HepG2 (cell line): ENCODE measurements around the gene EGLN2. TPM values are rescaled to one million over a fixed set of nuclear protein-coding genes. Genes with fewer than 3 reads are reported as not detected.

Source experiments
- HOXA9 ChIP-seq: sonication (generic); formaldehyde crosslinking; IDR thresholded peaks from 2 replicates; pipeline ENCODE4 v1.8.1; 2022; ENCODE audit warnings: missing genetic modification reagents, mild to moderate bottlenecking, moderate library complexity, borderline replicate concordance
- POLR2AphosphoS5 ChIP-seq: IDR thresholded peaks from 2 replicates; pipeline ENCODE4 v1.6.1; 2012; ENCODE audit warnings: low read depth, low read length
- RCOR2 ChIP-seq: IDR thresholded peaks from 2 replicates; pipeline ENCODE4 v1.6.1; 2016; ENCODE audit warnings: missing biosample characterization, missing genetic modification reagents
- SMARCC2 ChIP-seq: fragments of 450-650 bp; IDR thresholded peaks from 2 replicates; pipeline ENCODE4 v1.6.1; 2017; ENCODE audit warnings: antibody characterized with exemption, mild to moderate bottlenecking
- SMYD3 ChIP-seq: sonication (generic); formaldehyde crosslinking; IDR thresholded peaks from 2 replicates; pipeline ENCODE4 v1.8.1; 2023; ENCODE audit warnings: mild to moderate bottlenecking, missing genetic modification reagents
- TRIM24 ChIP-seq: sonication (generic); formaldehyde crosslinking; IDR thresholded peaks from 2 replicates; pipeline ENCODE4 v1.8.0; 2022; ENCODE audit warnings: mild to moderate bottlenecking, missing genetic modification reagents
- ZFAT ChIP-seq: sonication (generic); formaldehyde crosslinking; conservative IDR thresholded peaks from 2 replicates; pipeline ENCODE4 v1.8.1; 2023; ENCODE audit warnings: missing genetic modification reagents, inconsistent platforms
- ZNF230 ChIP-seq: sonication (generic); formaldehyde crosslinking; IDR thresholded peaks from 2 replicates; pipeline ENCODE4 v1.4.0; 2020; ENCODE audit warnings: mild to moderate bottlenecking, missing genetic modification reagents
- ZNF274 ChIP-seq: sonication (generic); formaldehyde crosslinking; IDR thresholded peaks from 2 replicates; pipeline ENCODE4 v1.5.1; 2020; ENCODE audit warnings: mild to moderate bottlenecking, missing genetic modification reagents
- ZNF367 ChIP-seq: sonication (generic); formaldehyde crosslinking; IDR thresholded peaks from 2 replicates; pipeline ENCODE4 v1.4.0; 2020; ENCODE audit warnings: missing genetic modification reagents, borderline replicate concordance
- ZNF496 ChIP-seq: sonication (generic); formaldehyde crosslinking; IDR thresholded peaks from 2 replicates; pipeline ENCODE4 v1.8.1; 2023; ENCODE audit warnings: mild to moderate bottlenecking, moderate library complexity, missing genetic modification reagents; ENCODE audit not compliant: insufficient replicate concordance
- ZNF550 ChIP-seq: sonication (generic); formaldehyde crosslinking; IDR thresholded peaks from 2 replicates; pipeline ENCODE4 v1.4.0; 2020; ENCODE audit warnings: mild to moderate bottlenecking, missing genetic modification reagents, borderline replicate concordance
- ZNF619 ChIP-seq: sonication (generic); formaldehyde crosslinking; IDR thresholded peaks from 2 replicates; pipeline ENCODE4 v1.4.0; 2020; ENCODE audit warnings: mild to moderate bottlenecking, missing genetic modification reagents
- ZNF678 ChIP-seq: sonication (generic); formaldehyde crosslinking; IDR thresholded peaks from 2 replicates; pipeline ENCODE4 v1.4.0; 2020; ENCODE audit warnings: mild to moderate bottlenecking, missing genetic modification reagents
- ZNF780A ChIP-seq: sonication (generic); formaldehyde crosslinking; IDR thresholded peaks from 2 replicates; pipeline ENCODE4 v1.8.0; 2022; ENCODE audit warnings: mild to moderate bottlenecking, missing genetic modification reagents, moderate library complexity
- polyA plus RNA-seq, 8 experiments: library from polyadenylated mRNA; depleted of rRNA in 3 of 8; stranded (reverse) in 7 of 8; unstranded in 1 of 8; fragments of >200 nt; fragmentation: Illumina TruSeq in 4 of 8; extraction: Trizol in 4 of 8; gene quantifications; 2 replicates each; pipeline versions ENCODE4 v1.2.1 to v1.2.3, GENCODE V29; 2011 to 2016; ENCODE audit warnings: low read depth in 4 of 8, missing spikeins in 1 of 8, mixed read lengths in 1 of 8; ENCODE audit not compliant: insufficient read depth in 1 of 8
- total RNA-seq, 5 experiments: library from RNA; depleted of rRNA; stranded (reverse); fragments of >200 nt; fragmentation: Illumina TruSeq; extraction: Trizol; gene quantifications; 2 replicates each; pipeline ENCODE4 v1.2.3, GENCODE V29; 2016; ENCODE audit warnings: low read depth in 1 of 5
- TF ChIP-seq, protein P1 (sequence below): sonication (generic); formaldehyde crosslinking; IDR thresholded peaks from 2 replicates; pipeline ENCODE4 v1.4.0; 2020; ENCODE audit warnings: missing genetic modification reagents, borderline replicate concordance
- TF ChIP-seq, protein P2 (sequence below): sonication (generic); formaldehyde crosslinking; IDR thresholded peaks from 2 replicates; pipeline ENCODE4 v1.4.0; 2020; ENCODE audit warnings: missing genetic modification reagents
- TF ChIP-seq, protein P3 (sequence below): IDR thresholded peaks from 2 replicates; pipeline ENCODE4 v1.6.1; 2012; ENCODE audit warnings: low read depth, low read length, improper control_type of control experiment

Gene EGLN2
- total and polyA plus RNA-seq, 2 of the 13 experiments (the other 11 are each of a cell fraction or from before 2014, with no cell fraction given) = 16.5 to 40.8 TPM

DNA sequence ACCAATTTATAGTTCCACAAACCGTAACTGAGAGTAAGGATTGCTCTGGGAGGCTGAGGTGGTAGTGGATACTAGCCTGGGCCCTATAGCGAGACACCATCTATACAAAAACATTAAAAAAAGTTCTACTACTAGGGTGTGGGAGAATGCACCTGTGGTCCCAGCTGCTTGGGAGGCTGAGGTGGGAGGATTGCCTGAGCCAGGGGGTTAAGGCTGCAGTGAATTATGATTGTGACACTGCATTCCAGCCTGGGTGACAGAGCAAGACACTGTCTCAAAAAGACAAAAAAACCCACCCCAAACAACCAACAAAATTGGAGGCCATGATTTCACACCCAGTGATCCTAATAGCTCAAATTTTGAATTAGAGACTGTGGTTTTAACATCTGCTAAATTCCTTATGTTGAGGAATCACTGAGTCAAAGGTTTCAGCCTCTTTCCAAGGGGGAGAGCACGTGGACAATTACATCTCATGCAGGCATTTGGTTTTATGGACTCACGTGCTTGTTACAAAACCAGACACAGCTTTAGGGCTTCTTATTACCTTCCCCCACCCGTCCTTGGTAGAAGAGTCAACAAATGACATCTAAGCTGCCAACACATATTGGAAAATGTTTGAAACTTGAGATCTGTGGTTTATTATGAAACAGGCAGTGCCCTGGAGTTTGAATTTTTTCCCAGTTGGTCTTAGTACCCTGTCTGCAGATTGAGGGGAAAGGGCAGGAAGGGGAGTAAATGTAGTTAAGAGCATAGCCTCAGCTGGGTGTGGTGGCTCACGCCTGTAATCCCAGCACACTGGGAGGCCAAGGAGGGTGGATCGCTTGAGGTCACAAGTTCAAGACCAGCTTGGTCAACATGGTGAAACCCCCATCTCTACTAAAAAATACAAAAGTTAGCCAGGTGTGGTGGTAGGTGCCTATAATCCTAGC is 32.8 kb downstream of the EGLN2 start (continued):
- TF ChIP-seq, protein P1, sequence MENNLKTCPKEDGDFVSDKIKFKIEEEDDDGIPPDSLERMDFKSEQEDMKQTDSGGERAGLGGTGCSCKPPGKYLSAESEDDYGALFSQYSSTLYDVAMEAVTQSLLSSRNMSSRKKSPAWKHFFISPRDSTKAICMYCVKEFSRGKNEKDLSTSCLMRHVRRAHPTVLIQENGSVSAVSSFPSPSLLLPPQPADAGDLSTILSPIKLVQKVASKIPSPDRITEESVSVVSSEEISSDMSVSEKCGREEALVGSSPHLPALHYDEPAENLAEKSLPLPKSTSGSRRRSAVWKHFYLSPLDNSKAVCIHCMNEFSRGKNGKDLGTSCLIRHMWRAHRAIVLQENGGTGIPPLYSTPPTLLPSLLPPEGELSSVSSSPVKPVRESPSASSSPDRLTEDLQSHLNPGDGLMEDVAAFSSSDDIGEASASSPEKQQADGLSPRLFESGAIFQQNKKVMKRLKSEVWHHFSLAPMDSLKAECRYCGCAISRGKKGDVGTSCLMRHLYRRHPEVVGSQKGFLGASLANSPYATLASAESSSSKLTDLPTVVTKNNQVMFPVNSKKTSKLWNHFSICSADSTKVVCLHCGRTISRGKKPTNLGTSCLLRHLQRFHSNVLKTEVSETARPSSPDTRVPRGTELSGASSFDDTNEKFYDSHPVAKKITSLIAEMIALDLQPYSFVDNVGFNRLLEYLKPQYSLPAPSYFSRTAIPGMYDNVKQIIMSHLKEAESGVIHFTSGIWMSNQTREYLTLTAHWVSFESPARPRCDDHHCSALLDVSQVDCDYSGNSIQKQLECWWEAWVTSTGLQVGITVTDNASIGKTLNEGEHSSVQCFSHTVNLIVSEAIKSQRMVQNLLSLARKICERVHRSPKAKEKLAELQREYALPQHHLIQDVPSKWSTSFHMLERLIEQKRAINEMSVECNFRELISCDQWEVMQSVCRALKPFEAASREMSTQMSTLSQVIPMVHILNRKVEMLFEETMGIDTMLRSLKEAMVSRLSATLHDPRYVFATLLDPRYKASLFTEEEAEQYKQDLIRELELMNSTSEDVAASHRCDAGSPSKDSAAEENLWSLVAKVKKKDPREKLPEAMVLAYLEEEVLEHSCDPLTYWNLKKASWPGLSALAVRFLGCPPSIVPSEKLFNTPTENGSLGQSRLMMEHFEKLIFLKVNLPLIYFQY (CRISPR knock-in tag) = peak; percentile 38; the same call in 1 of the 2 replicates
- TF ChIP-seq ZNF678 (no peak), RCOR2 (CRISPR knock-in tag) (peak; percentile 67), ZNF550 (CRISPR knock-in tag) (no peak), TRIM24 (CRISPR knock-in tag) (peak; percentile 73), ZNF367 (CRISPR knock-in tag) (no peak), POLR2AphosphoS5 (no peak), ZFAT (CRISPR knock-in tag) (no peak), ZNF230 (CRISPR knock-in tag) (peak; percentile 48; the same call in 1 of the 2 replicates), ZNF496 (CRISPR knock-in tag) (no peak), HOXA9 (CRISPR knock-in tag) (no peak), ZNF619 (CRISPR knock-in tag) (no peak), ZNF274 (CRISPR knock-in tag) (no peak), SMYD3 (CRISPR knock-in tag) (no peak), SMARCC2 (no peak), ZNF780A (CRISPR knock-in tag) (no peak)
- TF ChIP-seq, protein P2, sequence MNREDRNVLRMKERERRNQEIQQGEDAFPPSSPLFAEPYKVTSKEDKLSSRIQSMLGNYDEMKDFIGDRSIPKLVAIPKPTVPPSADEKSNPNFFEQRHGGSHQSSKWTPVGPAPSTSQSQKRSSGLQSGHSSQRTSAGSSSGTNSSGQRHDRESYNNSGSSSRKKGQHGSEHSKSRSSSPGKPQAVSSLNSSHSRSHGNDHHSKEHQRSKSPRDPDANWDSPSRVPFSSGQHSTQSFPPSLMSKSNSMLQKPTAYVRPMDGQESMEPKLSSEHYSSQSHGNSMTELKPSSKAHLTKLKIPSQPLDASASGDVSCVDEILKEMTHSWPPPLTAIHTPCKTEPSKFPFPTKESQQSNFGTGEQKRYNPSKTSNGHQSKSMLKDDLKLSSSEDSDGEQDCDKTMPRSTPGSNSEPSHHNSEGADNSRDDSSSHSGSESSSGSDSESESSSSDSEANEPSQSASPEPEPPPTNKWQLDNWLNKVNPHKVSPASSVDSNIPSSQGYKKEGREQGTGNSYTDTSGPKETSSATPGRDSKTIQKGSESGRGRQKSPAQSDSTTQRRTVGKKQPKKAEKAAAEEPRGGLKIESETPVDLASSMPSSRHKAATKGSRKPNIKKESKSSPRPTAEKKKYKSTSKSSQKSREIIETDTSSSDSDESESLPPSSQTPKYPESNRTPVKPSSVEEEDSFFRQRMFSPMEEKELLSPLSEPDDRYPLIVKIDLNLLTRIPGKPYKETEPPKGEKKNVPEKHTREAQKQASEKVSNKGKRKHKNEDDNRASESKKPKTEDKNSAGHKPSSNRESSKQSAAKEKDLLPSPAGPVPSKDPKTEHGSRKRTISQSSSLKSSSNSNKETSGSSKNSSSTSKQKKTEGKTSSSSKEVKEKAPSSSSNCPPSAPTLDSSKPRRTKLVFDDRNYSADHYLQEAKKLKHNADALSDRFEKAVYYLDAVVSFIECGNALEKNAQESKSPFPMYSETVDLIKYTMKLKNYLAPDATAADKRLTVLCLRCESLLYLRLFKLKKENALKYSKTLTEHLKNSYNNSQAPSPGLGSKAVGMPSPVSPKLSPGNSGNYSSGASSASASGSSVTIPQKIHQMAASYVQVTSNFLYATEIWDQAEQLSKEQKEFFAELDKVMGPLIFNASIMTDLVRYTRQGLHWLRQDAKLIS (CRISPR knock-in tag) = no peak
- TF ChIP-seq, protein P3, sequence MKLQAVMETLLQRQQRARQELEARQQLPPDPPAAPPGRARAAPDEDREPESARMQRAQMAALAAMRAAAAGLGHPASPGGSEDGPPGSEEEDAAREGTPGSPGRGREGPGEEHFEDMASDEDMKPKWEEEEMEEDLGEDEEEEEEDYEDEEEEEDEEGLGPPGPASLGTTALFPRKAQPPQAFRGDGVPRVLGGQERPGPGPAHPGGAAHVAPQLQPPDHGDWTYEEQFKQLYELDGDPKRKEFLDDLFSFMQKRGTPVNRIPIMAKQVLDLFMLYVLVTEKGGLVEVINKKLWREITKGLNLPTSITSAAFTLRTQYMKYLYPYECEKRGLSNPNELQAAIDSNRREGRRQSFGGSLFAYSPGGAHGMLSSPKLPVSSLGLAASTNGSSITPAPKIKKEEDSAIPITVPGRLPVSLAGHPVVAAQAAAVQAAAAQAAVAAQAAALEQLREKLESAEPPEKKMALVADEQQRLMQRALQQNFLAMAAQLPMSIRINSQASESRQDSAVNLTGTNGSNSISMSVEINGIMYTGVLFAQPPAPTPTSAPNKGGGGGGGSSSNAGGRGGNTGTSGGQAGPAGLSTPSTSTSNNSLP = peak; percentile 80
